ENCODE measurements around the gene USH2A. TPM values are rescaled to one million over a fixed set of nuclear protein-coding genes. Genes with fewer than 3 reads are reported as not detected.

Gene USH2A
- total RNA-seq, 1 donor from 2014 or later = 0.05 TPM

- DNase-seq (ENCODE audit: low read depth) = no peak
Measured at GRCh38 chr1:215865060-215865459, 558.2 kb downstream of the USH2A start.

DNA sequence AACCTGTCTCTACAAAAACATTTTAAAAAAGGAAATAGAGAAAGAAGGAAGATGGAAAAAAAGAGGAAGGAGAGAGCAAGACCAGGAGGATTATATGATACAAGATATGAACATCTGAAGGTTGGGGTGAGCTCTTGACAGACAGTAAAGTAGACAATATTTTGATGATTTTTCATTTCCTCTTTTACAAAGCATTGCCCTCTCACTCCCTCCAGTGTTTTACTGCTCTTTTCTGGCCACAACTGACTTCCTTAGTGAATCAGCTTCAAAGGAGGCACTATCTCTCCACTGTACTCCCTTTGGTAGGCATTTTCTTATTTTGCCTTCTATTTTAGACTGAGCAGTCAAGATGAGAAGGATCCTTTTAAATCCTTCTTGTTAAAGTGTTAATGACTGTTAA, 559.5 kb downstream of the USH2A start:
- DNase-seq (ENCODE audit: low read depth) = no peak

DNA sequence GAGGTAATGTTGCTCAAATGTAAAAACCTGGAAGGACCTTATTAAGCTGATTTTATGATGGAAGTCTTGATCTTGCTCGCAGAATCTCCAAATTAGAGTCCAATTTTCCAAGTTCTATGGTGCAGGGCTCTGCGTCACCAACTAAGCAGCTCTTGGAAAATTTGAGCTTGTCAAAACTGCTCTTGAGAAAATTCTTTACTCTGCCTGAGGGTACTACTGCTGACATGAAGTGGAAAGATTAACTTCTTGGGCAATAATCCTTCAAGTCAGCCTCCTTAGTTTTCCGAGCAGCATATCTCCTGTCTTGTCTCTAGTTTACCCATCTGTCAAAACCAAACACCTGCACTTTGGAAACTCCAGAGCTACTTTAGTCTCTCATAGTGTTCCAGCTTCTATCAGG, 562.4 kb downstream of the USH2A start:
- DNase-seq (ENCODE audit: low read depth) = no peak

DNA sequence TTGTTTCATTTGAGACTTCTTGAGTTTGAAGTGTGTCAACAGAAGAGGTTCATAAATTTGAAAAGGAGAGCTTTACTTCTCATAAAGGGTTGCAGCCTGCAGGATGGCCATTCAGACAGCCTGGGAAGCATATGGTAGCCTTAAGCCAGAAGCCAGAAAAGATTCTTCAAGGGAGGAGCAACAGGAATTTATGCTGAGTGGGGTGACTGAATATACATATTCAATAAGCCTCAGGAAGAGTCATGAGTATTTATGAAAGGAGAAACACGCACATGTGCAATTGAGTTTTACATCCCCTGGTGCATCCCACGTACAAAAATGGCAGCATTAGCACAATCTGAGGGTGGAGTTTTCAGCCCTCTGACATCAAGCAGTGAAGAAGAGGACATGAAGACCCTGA, 565.9 kb downstream of the USH2A start:
- no peak for DNase-seq (ENCODE audit: low read depth)

GRCh38 chr1:215845234-215845891, 577.9 kb downstream of the USH2A start:
- peak; percentile 74 for DNase-seq (ENCODE audit: low read depth)

DNA sequence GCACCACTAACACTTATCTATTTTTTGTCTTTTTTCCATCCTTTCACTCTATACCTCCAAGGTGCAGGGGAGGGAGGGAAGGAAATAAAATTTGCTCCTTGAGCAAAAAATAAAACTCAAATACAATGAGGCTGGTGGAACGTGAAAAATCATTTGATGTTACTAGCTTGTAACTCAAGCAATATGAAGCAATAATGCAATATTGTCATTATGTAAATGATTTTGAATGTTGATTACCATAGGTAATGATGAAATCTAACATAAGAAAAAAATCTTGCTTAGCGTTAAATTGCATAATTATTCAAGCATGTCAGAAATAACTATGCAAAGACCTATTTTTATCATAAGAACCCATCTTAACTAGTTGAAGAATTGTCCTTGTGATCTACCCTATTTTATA, 578.5 kb downstream of the USH2A start:
- no peak for DNase-seq (ENCODE audit: low read depth)

DNA sequence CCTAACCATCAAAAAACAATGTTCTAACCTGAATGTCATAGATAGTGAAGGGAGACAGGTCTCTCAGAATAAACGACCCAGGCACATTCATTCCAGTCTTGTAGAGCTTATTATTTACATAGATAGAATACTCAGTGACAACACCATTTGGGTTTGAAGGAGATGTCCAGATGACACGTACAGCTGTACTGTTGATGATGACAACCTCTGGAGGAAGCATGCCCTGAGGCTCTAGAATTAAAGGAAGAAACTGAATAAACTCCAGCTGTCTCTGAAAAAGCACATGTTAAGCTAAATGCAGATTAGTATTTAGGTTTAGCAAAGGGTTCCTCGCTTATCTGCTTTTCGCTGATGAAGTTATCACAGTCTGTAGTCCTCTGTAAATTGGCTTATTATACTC, 579.0 kb downstream of the USH2A start:
- DNase-seq (ENCODE audit: low read depth) = no peak

- no peak for DNase-seq (ENCODE audit: low read depth)
Measured at GRCh38 chr1:215842905-215843304, 580.3 kb downstream of the USH2A start.

GRCh38 chr1:215835951-215836350, 587.3 kb downstream of the USH2A start:
- DNase-seq (ENCODE audit: low read depth) = no peak

DNA sequence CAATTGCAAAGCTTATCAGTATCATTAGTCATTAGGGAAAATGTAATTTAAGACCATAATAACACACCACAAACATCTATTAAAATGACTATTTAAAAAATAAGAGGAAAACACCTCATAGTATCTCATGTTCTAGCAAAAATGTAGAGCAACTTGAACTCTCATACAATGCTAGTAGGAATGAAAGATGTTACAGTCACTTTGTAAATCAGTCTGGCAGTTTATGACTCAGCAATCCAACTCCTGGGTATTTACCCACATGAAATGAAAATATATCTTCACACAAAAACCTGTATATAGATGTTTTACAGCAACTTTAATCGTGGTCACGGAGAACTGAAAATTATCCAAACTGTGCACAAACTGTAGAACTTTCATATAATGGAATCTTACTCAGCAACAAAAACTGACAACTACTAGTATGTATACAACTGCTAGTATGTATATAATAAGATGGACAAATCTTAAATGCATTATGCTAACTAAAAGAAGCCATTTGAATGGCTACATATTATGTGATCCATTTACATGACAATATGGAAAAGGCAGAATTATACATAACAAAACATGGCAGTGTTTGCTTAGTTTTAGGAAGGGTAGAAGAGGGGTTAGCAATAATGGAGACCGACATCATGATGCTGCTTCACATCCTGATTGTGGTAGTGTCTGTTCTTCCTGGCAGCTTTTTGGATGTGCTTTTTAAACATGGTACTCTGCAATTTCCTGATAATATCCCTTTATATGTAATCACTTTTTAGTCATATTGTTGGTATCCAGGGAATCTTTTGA, 589.1 kb downstream of the USH2A start:
- no peak for DNase-seq (ENCODE audit: low read depth)

- no peak for DNase-seq (ENCODE audit: low read depth)
Measured at GRCh38 chr1:215830226-215830810, 592.9 kb downstream of the USH2A start.

DNA sequence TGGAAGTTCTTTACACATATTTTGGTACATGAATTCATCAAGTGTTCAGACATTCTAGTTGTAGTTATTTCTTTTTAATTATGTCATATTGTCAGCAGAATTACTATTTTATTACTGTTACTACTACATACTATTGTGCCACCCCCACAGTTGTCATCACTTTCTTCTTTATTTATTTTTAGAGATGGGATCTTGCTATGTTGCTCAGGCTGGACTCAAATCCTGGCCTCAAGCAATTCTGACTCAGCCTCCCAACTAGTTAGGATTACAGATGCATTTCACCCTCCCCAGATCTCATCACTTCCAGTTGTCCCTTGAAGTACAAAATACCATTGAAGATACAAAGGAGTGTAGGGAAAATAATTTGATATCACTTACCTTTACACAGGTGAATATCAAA, 598.2 kb downstream of the USH2A start:
- no peak for DNase-seq (ENCODE audit: low read depth)

DNA sequence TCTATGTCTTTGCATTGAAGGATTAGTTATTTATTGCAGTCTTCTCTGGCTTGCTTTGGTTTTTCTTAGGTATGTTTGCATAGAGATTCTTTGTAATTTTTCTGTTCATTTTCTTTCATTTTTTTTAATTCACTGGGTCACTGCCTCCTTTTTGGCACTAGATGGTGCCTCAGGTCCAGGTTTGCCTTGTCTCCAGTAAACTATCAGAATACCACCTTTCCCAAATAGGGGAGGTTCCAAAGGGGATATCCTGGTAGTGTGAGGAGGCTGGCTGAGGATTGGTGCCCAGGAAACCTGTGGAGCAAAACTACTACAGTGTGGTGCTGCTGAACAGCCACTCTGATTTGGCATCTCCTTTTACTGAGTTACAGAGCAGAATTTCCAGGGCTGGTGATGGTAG, 599.0 kb downstream of the USH2A start:
- DNase-seq (ENCODE audit: low read depth) = peak; percentile 2

DNA sequence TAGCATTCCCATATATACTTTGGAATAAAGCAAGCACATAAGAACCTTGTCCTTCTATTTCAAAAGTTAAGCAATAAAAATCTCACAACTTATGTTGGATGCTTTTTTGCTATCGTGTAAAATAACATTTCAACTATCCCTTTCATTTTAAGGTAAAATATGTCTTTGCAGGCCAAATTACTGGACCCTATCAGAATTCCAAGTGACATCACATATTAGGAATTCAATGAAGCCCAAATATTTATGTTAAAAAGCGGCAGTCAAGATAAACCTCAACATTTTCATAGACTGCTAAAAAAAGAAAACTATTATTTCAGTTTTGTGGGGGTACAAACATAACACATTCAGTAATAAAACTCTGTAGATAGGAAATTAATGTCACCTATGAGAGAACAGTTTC, 604.1 kb downstream of the USH2A start:
- no peak for DNase-seq (ENCODE audit: low read depth)

GRCh38 chr1:215807911-215808436, 615.3 kb downstream of the USH2A start:
- no peak for DNase-seq (ENCODE audit: low read depth)

DNA sequence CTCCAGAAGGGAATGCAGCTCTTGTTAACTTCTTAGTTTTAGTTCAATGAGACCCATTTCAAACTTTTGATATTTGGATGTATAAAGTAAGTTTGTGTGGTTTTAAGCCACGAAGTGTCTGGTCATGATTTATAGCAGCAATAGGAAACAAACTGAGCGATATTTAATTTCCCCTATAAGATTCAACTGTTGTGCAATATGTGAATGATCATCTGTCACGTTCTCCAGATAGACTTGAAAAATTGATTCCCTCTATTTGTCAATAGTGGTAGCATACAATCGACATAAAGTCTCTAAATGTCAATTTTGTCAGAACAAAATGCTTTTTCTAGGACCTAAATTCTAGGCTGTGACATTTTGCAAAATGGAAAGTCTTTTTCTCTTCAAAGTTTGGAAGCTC, 616.0 kb downstream of the USH2A start:
- DNase-seq (ENCODE audit: low read depth) = no peak

- no peak for DNase-seq (ENCODE audit: low read depth)
Measured at GRCh38 chr1:215797859-215798258, 625.4 kb downstream of the USH2A start.

DNA sequence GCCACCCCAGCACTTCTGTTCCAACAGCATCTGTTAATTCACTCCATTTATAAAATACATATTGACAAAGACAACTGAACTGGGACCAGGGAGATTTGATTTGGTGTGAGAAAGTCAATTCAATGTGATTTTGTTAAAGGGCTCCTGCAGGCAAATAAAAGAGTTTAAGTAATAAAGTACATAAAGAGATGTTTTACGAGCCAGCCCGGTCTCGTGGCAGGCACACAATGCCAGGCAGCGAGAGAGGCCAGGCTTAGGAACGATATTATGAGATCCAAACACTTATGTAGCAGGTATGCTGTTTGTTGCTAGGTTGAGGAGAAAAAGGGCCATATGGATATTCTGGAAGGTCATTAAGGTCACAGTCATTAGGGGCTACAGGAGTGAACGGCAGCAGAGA, 629.1 kb downstream of the USH2A start:
- no peak for DNase-seq (ENCODE audit: low read depth)

GRCh38 chr1:215793180-215793579, 630.1 kb downstream of the USH2A start:
- peak; percentile 9 for DNase-seq (ENCODE audit: low read depth)

GRCh38 chr1:215792446-215792845, 630.8 kb downstream of the USH2A start:
- DNase-seq (ENCODE audit: low read depth) = no peak

GRCh38 chr1:215789981-215790380, 633.3 kb downstream of the USH2A start:
- no peak for DNase-seq (ENCODE audit: low read depth)

DNA sequence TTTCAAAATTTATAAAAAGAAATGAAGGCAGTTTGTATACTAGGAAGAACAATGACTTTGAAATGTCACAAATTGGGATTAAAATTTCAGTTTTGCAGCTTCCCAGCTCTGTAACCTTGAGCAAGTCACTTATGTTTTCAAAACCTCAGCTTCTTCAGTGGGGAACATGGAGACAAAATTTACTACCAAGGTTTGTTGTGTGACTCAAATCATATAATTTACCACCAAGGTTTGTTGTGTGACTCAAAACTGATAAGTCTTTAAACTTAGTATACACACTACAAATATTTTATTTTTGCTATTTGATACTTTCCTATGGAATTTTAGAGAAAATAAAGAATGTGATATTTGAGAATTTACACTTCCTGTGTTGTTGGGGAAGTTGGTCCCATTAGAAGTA, 636.3 kb downstream of the USH2A start:
- no peak for DNase-seq (ENCODE audit: low read depth)

- DNase-seq (ENCODE audit: low read depth) = no peak
Measured at GRCh38 chr1:215780641-215781040, 642.6 kb downstream of the USH2A start.
